IPS-NIHi7 (cell line): ENCODE data around the gene MDFI.

ENCODE experiments used
- DNase-seq: peaks from one replicate; pipeline ENCODE4 v3.0.0; 2012; ENCODE audit warnings: mixed read lengths; ENCODE audit errors: extremely low spot score

MDFI gene

DNA sequence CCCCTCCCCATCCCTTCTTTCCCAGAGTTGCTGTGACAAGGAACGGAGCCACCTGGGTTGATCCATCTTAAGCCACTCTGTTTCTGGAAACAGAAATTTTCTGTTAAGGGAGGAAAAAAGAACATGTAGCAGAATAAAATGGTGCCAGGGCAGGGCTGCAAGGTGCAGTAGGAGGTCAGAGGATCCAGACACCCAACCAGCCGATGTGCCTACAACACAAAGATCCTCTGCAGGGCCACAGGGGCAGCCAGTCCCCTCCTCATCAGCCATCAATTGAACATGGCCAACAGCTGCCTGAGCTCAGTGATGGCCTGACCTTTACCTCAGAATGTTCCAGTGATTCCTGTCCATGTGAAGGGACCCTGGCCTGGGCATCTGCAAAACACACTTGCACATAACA is 11.9 kb downstream of the MDFI start:
- DNase-seq = no peak

DNA sequence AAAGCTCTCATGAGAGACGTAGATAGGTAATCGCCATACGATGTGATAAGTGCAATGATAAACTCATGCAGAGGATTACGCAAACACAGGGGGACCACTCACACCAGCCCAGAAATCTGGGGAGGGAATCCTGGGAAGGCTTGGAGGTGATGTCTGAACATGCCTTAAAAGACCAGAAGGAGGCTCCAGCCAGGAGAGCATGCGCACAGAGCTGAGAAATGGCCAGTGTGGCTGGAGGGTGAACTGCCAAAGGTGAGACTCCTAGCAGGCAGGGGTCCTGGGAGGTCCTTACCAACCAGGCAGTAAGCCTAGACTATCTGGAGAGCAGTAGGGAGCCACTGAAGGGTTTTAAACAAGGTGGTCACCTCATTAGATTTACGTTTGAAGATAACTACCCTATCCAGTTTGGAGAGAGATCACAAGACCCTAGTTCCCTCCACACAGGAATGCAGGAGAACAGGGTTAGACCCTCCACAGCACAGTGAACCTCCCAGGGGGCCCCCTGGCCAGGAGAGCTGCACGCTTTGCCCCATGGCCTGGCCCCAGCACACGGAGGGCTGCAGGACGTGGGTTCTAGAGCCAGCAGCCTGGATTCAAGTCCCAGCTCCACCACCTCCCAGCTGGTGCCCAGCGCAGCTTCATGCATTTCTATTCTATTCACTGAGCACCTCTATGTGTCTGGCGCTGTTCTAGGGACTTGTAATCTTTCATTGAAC is 13.1 kb downstream of the MDFI start:
- DNase-seq = no peak

DNA sequence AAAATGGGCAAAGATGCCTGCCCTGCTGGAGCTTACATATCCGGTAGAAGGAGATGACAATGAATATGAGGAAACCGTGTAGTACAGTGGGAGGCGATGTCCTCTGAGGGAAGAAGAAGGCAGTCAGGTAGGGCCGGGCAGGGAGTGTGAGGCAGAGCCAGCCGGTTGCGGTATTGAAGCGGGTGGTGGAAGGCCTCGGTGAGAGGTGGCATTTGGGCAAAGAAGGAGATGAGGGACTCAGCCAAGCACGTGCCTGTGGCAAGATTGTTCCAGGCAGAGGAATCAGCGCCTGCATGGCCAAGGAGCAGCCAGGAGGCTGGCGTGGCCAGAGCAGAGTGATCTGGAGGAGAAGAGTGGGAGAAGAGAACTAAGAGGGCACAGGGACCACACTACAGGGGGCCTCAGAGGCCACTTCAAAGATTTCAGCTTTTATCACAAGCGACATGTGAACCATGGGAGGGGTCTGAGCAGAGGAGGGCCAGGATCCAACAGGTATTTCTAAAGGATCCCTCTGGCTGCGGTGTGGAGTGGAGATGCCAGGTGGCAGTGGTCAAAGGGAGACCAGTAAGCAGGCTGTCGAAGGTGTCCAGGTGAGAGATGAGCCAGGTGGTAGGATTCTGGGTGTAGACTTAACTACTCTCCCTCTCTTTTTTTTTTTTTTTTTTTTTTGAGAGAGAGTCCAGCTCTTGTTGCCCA is 13.8 kb downstream of the MDFI start:
- no peak for DNase-seq

DNA sequence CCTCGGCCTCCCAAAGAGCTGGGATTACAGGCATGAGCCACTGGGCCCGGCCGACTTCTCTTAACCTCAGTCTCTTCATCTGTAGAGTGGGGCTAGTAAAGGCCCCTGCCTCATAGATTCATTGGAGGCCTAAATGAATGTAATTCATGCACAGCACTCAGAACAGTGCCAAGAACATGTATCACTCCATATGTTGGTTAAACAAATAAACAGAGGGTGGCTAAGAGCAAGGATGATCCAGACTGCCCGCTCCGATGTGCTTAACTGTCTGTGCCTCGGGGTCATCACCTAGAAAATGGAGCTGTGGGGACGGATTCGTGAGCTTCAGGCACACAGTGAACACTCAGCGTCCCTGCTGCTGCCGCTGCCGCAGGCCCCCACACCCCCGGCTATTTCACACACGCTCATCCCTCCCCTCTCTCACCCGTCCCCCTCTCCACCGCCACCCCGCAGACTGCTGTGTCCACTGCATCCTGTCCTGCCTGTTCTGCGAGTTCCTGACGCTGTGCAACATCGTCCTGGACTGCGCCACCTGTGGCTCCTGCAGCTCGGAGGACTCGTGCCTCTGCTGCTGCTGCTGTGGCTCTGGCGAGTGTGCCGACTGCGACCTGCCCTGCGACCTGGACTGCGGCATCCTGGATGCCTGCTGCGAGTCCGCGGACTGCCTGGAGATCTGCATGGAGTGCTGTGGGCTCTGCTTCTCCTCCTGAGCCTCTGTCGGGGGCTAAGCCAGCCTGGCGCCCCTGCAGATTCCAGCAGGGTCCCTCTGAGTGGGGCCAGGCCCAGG is 14.8 kb downstream of the MDFI start:
- DNase-seq = no peak

DNA sequence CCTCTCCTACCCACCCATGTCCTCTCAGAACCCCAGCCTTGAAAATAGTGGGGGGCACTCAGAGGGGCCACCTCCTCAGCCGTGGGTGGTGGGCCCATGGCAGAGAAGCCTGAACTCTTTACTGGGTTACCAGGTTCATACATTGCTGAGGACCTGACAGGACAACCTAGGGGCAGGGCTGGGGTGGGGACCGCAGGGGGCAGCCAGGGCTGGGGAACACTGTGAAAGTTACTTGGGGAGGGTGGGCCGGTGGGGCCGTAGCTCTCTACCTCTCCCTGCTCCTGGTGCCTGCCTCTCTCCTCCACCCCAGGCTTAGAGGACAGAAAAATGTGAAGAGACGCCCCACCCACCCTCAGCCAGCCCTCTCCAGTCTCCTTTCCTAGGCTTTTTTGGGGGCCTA is 15.4 kb downstream of the MDFI start:
- no peak for DNase-seq

DNA sequence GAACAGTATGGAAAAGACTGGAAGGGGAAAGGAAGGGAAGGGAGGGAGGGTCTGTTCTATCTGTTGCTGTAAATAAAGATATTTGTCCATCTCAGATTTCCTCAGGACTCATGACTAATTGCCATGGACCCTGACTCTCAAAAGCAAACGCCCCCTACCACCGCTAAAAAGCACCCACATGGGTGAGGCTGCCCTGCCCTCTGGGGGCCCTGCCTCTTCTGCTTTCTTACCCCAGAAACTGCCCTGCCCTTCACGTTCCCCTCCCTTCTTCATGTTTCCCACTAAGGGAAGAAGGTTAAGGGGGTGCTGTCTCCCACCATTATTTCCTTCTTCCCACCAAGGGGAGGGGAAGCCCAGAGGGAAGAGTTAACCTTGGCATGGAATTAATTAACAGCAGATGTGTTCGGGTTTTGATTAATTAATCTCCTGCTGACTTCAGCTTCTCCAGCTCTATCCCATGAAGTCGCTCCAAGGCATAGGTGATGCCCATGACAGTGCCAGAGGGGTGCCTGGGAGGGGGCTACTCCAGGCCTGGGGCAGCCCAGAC is 16.0 kb downstream of the MDFI start:
- no peak for DNase-seq

DNA sequence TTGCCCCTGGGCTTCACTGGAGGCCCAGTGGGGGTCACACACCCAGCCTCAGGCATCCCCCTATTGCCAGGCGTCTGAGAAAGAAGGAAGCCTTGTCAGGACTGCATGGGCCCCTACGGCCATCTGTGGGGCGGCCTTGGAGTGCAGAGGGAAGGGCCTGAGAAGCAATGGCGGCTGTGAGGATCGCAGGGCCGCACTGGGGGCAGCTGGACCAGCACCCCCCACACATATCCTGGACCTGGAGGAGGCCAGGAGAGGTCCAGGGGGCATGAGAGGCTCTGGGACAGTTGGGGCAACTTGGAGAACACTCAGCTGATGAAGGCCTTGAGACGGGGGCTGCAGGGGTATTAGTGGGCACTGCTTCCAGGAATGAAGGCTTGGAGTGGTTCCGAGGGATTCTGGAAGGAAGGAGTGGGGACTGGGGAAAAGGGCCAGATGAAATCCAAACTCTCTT is 16.5 kb downstream of the MDFI start:
- DNase-seq = no peak

DNA sequence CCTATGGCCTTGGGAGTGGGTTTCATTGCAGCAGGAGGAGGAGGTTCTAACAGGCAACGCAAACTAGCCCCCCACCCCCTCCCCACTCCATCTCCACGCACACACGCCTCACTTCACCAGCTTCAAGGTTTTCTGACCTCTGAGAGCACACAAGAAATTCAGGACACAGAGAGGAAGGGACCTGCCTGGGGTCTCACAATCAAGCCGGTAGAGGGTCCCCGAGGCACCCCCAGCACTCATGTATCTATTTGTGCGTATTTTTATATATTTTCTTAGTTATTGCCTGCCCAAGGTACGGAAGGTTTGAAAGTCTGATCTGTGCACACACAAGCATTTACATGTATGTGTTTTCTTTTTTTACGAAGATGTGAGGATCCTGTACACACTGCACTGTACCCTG is 16.9 kb downstream of the MDFI start:
- DNase-seq = no peak

DNA sequence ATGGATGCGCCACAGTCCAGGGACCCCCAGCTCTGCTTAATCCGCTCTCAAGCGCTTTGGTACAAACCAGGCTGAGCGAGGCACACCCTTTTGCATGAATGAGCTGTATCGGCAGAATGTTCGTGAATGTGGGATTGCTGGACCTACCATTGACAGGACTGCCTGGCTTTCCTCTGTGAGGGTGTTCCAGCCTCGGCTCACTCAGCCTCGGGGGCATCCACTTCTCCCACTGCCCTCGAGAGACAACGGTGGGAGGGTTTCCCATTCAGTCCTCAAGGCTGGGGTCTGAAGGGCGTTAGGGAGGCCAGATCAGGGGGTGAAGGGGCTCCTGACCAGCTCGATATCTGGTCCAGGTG is 17.4 kb downstream of the MDFI start:
- DNase-seq = no peak

DNA sequence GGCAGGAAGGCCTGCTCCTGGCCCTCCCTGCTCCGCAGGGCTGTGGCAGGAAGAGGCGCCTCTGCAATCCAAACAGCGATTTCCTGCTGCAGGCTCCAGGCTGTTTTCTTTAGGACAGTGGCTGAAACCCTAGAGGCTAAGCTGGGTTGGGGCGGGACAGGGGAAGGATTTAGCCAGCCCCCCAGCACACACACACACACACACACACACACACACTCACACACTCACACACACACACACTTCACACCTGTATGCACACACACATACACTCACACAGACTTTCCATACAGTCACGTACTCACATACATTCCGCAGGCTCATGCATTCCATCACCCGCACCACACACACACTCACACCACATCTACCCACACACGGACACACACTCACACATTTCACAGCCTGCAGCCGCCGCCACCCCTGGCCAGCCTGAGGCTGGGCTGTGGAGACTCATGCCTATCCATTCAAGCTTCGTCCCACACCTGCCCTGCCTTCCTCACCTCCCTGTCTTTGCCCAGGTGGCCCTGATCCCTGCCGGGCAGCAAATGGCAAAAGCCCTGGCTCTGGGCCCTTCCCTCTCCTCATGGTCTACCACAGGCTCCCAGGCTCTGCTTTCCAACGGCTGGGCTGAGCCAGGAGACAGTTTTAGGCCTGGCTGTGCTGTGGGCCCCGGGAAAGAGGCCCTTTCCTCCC is 17.9 kb downstream of the MDFI start:
- peak; percentile 46 for DNase-seq

DNA sequence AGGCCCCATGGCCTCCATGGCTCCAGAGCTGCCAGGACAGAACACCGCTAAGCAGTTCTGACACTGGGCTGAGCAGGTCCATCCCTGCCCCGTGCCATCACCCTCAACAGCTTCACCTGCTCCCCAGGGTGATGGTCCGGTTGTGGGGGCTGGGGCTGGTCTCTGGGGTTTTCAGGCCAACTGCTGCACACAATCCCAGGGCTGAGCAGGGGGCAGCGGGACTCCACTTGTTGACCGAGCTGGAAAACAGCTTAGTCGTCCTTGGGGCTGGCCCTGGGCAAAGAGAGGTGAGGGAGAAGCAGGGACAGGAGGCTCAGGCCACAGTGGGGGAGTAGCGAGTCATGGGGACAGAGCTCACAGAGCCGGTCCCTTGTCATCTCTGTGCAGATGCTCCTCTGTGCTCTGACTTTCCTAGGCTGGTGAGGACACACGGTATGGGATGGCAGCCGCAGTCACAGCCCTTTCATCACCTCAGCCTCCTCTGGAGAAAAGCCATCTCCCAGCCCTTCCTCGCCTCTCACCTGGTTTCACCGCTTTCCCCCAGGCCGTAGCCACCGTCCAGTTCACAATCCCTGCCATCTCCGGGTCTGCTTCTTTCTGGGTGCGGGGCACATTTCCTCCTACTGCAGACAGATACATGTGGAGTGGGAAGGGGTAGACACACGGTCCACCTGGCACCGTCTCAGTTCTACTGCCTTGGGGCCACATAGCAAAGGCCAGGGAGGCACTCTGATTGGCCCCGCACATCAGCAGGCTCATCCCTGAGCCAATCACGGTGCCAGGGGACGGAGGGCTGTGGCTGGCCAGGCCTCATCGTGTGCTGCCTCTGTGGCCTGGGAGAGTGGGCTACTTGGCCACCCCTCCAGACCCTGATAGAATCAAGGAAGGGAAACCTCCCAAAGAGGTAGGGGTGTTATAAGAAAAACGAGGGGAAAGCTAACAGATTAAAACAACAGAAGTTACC is 19.1 kb downstream of the MDFI start:
- no peak for DNase-seq

DNA sequence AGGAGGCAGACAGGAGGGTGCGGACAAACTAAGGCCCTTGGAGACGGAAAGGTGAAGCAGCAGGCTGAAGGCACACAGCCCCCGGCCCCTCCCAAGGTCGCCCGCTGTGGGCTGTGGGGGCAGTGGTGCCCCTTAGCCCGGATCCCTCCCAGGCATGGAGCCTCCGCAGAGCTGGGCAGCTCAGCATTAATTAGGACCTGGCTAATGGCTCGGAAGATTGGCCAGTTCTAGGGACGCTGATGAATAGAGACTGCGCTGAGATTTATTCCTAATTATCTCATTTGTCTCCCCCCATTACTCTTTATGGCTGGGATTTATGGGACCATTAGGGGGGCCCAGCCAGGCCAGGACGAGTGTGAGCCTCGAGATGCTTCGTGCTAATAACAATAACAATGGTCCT is 20.4 kb downstream of the MDFI start:
- no peak for DNase-seq

DNA sequence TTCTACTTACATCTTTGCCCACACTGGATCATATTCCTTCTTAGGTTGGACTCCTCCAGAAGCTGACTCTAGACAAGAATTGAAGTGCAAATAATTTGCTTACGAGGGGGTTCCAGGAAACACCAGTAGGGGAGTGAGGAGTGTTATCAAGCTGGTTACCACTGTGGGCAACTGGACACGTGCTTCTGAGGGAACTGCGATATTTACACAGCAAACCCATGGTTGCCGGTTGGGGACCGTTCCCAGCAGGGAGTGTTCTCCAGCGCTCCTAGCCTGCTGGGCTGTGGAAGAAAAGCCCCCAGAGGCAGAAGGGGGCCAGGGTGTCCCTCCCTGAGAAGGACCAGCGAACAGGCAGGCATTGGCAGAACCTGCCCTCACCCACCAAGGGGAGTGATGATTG is 21.7 kb downstream of the MDFI start:
- no peak for DNase-seq

DNA sequence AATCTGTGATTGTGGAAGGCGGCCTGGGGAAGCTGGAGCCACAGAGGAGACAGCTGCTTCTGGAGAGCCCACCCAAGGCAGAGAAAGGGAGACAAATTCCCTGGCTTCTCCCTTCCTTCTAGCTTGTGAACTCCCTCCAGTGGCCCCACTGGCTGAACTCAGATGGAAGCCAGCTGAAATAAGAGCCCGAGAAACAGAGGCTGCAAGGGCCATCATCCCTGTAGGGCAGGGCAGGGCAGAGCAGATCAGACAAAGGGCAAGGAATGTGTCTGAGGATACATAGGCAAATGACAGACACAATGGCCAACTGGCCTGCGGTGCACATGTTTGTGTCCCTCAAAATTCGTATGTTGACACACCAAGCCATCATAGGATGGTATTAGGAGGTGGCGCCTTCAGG is 25.3 kb downstream of the MDFI start:
- DNase-seq = no peak

DNA sequence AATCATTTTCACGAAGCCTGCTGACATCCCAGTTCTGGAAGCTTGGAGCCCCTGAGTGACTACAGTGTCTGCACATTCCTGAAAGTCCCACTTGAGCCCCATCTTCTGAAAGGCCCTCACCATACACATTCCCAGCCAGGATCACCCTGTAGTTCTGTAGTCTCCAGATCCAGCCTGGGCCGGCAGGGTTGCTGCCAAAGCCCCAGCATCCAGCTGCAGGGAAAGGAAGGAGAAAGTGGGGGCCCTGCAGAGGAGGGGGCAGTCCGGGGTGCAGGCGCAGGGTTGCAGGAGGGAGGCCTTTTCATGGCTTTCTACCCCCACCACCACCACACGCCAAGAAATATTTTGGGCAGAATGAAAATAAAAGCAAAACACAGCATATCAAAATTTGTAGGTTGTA is 26.0 kb downstream of the MDFI start:
- no peak for DNase-seq

DNA sequence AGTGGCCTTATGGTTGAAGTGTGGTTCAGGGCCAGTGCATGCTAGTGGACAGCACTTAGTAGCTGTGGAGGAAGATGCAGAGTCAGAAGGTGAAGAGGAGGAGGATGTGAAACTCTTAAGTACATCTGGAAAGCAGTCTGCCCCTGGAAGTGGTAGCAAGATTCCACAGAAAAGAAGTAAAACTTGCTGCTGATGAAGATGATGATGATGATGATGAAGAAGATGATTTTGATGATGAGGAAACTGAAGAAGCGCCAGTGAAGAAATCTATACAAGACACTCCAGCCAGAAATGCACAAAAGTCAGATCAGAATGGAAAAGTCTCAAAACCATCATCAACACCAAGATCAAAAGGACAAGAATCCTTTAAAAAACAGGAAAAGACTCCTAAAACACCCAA is 28.9 kb downstream of the MDFI start:
- DNase-seq = no peak

DNA sequence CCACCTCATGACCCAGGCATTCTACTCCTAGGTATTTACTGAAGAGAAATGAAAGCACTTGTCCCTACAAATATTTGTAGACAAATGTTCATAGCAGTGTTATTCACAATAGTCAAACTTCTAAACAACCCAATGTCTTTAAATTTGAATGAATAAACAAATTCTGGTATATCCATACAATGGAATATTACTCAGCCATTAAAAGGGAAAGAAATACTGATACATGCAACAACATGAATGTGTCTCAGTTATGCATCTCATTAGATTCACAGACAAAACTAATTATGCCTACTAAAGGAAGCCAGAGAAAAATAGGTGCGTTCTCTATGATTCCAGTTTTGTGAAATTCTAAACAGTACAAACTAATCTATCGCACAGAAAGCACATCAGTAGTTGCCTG is 30.7 kb downstream of the MDFI start:
- no peak for DNase-seq

DNA sequence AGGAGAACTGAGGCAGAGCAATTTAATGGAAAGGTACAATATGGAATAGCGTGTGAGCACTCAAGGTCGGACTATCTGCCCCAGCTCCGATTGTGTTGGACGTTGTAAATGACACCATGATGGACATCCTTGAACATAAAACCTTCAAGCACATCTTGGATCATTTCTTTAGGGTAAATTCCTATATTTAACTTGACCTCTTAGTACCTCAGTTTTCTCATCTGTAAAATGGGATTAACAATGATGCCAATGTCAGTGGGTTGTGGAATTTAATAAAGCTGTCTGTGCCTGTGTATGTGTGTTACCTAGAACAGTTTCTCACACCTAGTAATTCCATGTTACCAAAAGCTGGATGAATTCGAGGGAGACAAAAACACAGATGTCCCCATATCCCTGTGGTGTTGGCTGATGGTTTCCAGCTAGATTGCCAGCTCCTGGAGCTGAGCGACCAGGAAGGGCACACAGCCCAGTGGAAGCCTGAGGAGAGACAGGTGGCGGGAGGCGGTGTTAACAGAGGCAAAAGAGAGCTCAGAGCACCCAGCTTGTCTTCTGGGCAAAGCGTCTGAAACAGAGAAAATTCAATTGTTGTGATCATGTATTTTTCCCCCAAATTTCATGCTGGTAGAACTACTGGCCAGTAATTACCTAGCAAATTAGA is 32.6 kb downstream of the MDFI start:
- DNase-seq = no peak

DNA sequence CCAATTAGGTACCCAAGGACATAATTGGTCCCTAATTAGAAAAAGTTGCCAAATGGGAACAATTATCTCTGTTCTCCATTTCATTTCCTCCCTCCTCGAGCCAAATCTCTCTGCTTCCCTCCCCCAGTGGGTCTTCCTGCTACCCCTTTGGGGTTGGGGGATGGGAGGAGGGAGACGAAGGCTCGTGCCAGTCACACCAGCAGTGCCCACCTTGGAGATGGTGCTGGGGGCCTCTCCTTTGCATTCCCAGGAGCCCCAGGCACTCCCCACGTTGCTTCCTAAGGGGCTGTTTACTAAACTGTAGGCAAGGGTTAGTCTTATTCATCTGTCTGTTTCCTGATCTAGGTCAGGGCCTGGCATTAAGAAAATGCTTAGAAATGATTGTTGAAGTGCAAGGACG is 33.1 kb downstream of the MDFI start:
- no peak for DNase-seq

DNA sequence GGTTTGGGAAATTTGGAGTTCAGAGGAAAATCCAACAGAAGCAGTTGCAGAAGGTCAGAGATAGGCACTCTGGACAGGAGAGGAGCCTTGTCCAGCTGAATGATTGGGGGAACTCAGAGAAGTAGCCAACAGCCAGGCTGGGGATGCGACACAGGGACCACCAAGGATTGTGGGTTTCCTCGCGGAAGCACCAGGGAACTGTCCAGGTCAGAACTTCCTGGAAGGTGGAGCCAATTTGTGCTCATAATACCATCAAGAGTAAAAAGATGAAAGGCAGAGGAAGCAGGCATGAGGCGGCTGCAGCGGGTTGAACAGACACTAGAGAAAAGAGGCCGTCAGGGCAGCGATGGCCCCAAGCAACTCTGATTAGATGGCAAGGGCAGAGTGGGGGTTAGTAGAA is 33.7 kb downstream of the MDFI start:
- DNase-seq = no peak
